Inflammatory macrophage treated with lipopolysaccharide for 1 hour (primary cell): ENCODE results near the gene SPN.
"Not testable (repeated sequence)": the region's sequence is repeated elsewhere in the genome, so short reads cannot be mapped to it uniquely, and the experiment has no call there.

Source experiments
- DNase-seq, 2 donors: peaks; one replicate each; pipeline ENCODE4 v3.0.0-alpha.2; 2020 to 2022

The SPN gene

GRCh38 chr16:29646947-29647346, 16.1 kb upstream of the SPN start:
- DNase-seq = no peak

GRCh38 chr16:29649588-29650494, 13.2 kb upstream of the SPN start:
- peak; percentile 83 to 87 for DNase-seq

DNA sequence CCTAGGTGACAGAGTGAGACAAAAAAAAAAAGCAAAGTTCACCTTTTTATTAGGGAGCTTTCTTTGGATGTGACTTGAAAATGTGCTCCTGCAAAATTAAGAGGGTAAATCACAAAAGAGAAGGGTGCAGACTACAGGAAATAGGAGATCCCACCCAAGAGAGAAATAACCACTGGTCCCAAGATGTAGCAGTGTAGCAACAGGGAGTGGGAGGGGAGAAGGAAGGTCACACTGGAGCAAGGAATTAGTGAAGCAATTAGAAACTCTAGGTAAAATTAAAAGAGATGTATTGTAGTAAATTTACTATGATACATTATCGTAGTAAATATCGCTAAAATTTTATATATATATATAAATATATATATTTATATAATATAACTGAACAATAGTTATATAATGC, 12.3 kb upstream of the SPN start:
- DNase-seq = peak; percentile 38 to 57

DNA sequence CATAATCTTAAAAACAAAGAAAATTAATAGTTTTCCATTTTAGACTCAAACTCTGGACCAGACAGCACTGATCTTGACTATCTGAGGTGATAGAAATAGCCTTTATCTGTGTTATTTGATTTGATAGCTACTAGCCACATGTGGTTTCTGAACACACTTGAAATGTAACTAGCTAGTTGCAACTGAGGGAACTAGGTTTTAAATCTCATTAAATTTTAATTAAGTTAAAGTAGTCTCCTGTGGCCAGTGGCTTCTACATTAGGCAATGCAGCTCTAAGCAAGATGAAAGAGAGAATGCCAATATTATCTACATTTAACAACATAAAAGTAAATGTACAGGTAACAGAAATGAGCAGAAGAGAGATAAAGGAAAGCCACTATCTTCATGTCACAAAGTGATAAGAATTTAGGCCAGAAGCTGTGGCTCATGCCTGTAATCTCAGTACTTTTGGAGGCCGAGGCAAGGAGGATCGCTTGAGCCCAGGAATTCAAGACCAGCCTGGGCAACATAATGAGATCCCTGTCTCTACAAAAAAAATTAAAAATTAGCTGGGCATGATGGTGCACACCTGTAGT, 11.2 kb upstream of the SPN start:
- no peak for DNase-seq

- DNase-seq = peak; percentile 82 to 86
Measured at GRCh38 chr16:29653471-29653870, 9.6 kb upstream of the SPN start.

GRCh38 chr16:29653890-29654289, 9.2 kb upstream of the SPN start:
- DNase-seq = not testable (repeated sequence)

GRCh38 chr16:29656688-29657523, 6.1 kb upstream of the SPN start:
- DNase-seq = no peak

GRCh38 chr16:29658705-29659104, 4.3 kb upstream of the SPN start:
- no peak for DNase-seq

DNA sequence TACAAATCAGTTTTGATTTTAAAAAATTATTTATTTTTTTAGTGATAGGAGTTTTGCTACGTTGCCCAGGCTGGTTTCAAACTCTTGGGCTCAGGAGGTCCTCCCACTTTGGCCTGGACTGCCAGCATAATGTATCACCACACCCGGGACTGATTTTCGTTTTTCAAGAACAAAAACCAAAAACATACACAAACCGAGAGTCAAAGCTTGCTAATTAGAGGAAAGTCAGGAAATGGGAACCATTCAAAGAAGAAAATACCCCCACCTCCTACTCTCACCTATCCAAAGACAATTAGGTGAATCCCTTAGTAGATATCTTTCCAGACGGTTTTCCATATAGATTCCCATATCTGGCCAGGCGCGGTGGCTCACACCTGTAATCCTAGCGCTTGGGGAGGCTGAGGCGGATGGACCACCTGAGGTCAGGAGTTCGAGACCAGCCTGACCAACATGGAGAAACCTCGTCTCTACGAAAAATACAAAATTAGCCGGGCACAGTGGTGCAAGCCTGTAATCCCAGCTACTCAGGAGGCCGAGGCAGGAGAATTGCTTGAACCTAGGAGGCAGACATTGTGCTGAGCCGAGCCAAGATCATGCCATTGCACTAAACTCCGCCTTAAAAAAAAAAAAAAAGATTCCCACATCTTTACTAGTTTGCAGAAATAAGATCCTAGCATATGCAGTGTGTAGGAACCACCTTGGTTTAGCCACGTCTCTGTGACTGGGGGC, 883 bp upstream of the SPN start:
- DNase-seq = no peak

GRCh38 chr16:29662729-29663015, 375 bp upstream of the SPN start:
- peak; percentile 45 to 82 for DNase-seq

GRCh38 chr16:29663807-29664090, 702 bp downstream of the SPN start:
- DNase-seq = no peak

DNA sequence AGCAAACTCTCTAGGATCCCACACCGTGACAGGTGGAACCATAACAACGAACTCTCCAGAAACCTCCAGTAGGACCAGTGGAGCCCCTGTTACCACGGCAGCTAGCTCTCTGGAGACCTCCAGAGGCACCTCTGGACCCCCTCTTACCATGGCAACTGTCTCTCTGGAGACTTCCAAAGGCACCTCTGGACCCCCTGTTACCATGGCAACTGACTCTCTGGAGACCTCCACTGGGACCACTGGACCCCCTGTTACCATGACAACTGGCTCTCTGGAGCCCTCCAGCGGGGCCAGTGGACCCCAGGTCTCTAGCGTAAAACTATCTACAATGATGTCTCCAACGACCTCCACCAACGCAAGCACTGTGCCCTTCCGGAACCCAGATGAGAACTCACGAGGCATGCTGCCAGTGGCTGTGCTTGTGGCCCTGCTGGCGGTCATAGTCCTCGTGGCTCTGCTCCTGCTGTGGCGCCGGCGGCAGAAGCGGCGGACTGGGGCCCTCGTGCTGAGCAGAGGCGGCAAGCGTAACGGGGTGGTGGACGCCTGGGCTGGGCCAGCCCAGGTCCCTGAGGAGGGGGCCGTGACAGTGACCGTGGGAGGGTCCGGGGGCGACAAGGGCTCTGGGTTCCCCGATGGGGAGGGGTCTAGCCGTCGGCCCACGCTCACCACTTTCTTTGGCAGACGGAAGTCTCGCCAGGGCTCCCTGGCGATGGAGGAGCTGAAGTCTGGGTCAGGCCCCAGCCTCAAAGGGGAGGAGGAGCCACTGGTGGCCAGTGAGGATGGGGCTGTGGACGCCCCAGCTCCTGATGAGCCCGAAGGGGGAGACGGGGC, 1.3 kb downstream of the SPN start:
- DNase-seq = peak; percentile 54 to 60

DNA sequence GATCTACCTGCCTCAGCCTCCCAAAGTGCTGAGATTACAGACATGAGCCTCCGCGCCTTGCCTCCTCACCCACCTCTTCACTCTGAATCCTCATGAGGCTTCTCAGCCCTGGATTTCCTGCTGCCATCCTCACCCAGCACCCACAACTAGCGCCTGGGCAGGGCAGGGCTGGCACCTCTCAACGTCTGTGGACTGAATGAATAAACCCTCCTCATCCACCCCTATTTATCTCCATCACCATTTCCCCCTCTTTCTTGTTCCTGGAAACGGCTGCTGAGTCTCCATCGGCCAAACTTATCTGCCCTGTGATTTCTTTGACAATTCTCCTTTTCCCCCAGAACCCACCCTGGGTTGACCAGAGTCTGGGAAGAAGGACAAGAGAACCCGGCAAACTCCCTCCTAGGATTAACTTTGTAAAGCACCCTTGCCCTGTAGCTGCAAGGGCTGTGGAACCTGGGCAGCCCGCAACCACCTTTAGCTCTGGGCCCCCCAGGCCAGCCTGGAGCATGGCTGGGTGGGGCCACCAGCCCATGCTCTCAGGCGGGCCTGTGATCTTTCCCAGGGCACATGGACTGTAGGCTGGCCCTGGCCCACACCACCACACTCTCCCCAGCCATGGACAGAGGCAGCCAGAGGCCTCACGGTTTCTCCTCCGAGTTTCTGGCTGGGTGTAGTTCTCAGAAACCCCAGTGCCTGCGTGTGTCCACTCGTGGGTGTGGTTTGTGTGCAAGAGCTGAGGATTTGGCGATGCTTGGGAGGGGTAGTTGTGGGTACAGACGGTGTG, 2.4 kb downstream of the SPN start:
- DNase-seq = no peak

DNA sequence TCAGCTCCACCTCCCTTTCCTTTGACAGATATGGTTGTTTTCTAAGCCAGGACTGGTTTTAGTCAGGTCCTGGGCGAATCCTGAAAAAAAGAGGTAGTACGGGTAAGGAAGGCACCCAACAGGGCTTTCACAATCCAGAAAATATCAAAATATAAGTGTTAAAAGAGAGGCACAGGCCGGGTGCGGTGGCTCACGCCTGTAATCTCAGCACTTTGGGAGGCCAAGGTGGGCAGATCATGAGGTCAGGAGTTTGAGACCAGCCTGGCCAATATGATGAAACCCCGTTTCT, 4.2 kb downstream of the SPN start:
- peak in 1 of 2 donors; percentile 46 for DNase-seq

- no peak for DNase-seq
Measured at GRCh38 chr16:29667755-29668154, 4.7 kb downstream of the SPN start.

DNA sequence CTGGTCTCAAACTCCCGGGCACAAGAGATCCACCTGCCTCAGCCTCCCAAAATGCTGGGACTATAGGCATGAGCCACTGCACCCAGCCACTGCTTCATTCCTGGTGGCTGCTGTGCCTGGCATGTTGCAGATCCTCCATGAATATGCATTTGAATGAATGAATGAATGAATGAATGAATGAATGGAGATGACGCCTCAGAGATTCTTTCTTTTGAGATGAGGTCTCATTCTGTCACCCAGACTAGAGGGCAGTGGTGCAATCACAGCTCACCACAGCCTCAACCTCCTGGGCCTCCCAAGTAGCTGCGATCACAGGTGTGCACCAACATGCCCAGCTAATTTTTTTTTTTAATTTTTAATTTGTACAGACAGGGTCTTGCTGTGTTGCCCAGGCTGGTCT, 5.2 kb downstream of the SPN start:
- no peak for DNase-seq

- DNase-seq = no peak
Measured at GRCh38 chr16:29673501-29673900, 10.5 kb downstream of the SPN start.

GRCh38 chr16:29674188-29674587, 11.1 kb downstream of the SPN start:
- DNase-seq = peak; percentile 71 to 88

DNA sequence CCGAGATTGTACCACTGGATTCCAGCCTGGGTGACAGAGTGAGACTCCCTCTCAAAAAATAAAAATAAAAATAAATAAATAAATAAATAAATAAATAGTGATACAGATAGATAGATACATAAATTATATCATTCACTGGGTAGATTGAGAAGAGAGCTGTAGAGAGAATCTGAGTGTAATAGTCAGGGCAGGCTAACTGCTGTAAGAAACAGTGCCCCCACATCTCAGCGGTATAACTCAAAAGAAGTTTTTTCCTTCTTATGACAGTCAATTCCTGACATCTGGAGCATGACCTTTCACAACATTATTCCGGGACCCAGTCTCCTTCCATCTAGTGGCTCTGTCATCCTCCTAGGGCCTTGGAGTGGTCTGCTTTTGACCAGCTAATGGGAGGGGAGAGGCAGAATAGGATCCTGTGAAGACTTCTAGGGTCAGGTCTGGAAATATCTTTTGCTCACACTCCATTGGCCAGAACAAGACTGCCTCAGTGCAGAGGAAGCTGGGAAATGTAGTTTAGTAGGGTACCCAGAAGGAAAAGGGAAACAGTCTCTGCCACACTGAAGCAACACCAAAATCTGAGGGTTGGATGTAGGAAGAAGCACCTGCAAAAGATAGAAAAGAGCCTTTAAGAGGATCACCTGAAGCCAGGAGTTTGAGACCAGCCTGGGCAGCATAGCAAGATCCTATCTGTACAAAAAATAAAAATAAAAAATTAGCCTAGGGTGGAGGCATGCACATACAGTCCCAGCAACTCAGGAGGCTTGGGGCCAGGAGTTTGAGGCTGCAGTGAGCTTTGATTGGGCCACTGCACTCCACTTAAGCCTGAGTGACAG, 13.0 kb downstream of the SPN start:
- peak; percentile 64 to 71 for DNase-seq

DNA sequence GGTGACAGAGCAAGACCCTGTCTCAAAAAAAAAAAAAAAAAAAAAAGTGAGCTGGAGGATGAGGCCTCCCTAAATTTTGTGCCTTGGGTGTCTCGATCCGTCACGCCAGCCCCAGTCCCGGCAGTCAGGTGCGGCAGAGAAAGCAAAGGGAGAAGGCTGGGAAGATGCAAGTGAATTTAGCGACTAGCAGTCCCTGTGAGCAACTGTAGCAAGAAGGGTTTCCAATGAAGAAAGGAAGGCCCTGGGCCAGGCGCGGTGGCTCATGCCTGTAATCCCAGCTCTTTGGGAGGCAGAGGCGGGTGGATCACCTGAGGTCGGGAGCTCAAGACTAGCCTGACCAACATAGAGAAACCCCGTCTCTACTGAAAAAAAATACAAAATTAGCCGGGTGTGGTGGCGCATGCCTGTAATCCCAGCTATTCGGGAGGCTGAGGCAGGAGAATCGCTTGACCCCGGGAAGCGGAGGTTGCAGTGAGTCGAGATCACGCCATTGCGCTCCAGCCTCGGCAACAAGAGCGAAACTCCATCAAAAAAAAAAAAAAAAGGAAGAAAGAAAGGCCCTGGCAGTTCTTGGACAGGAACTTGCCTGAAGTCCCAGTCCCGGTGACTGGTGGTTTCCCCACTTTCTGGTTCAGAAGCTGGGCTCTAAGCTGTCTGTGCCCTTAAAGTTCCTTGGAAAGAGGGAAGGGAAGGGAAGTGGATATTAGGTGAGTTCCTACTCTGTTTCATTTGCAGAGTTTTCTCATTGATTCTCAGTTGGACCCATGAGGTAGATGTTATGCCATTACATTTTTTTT, 14.1 kb downstream of the SPN start:
- DNase-seq = peak; percentile 64 to 71
